ENCODE measurements around the gene RING1.

Gene RING1

DNA sequence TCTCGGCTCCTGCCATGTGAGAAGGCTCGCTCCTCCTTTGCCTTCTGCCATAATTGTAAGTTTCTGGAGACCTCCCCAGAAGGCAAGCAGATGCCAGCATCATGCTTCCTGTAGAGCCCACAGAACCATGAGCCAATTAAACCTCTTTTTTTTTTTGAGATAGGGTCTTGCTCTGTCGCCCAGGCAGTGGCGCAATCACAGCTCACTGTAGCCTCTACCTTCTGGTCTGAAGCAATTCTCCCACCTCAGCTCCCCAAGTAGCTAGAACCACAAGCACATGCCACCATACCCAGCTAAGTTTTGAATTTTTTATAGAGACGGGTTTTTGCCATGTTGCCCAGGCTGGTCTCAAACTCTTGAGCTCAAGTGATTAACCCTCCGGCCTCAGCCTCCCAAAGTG, 28.6 kb downstream of the RING1 start:
- no peak overlapping the region for H3K4me2 ChIP-seq (ENCODE audit: low read length, poor library complexity, severe bottlenecking)
- no peak overlapping the region for H3K27ac ChIP-seq (ENCODE audit: low read length, poor library complexity, severe bottlenecking)
- H3K27me3 ChIP-seq (ENCODE audit: control insufficient read depth in 1 of 2, insufficient read depth in 1 of 2, low read length in 2 of 2) = peaks cover 48% of the 10 kb centered on the region in 2 experiments
- WGBS = 91% methylated on average over 6 of the region's 6 CpGs
- no peak overlapping the region for H3K4me3 ChIP-seq (ENCODE audit: insufficient read depth in 1 of 2, low read depth in 1 of 2, low read length in 2 of 2)
- no peak overlapping the region for H2BK12ac ChIP-seq (ENCODE audit: low read length in 2 of 2)
- H2BK15ac ChIP-seq (ENCODE audit: low read depth, poor library complexity, severe bottlenecking) = no peak overlapping the region
- no peaks in the 10 kb centered on the region for H3K36me3 ChIP-seq (ENCODE audit: control insufficient read depth in 1 of 2, insufficient read depth in 2 of 2, low read depth in 1 of 2, low read length in 2 of 2)
- H3K9me3 ChIP-seq (ENCODE audit: control insufficient read depth, low read length) = no peaks in the 10 kb centered on the region
- H2BK5ac ChIP-seq (ENCODE audit: low read depth, low read length, poor library complexity, severe bottlenecking) = no peak overlapping the region
- H3K79me1 ChIP-seq (replicated peaks; ENCODE audit: low read length, poor library complexity, severe bottlenecking) = no peaks in the 10 kb centered on the region
- no peak overlapping the region for H3K4ac ChIP-seq (ENCODE audit: low read depth in 1 of 2, low read length in 2 of 2)
- no peak for DNase-seq
- H4K8ac ChIP-seq (ENCODE audit: low read length) = no peak overlapping the region
- no peak overlapping the region for H3K9ac ChIP-seq (ENCODE audit: low read length)
- H2AFZ ChIP-seq (ENCODE audit: low read depth, low read length) = no peak overlapping the region
- H3K4me1 ChIP-seq (ENCODE audit: control insufficient read depth, insufficient read depth, low read depth, low read length) = no peaks in the 10 kb centered on the region
- H3K18ac ChIP-seq (ENCODE audit: low read depth in 1 of 2, low read length in 2 of 2) = no peak overlapping the region
- no peak overlapping the region for H2BK120ac ChIP-seq (ENCODE audit: low read depth, low read length)
- no peak overlapping the region for H2AK5ac ChIP-seq (ENCODE audit: low read length, severe bottlenecking)
- H4K91ac ChIP-seq (ENCODE audit: low read length) = no peak overlapping the region
- no peak overlapping the region for H3K14ac ChIP-seq (ENCODE audit: low read length in 2 of 2)
- no peak overlapping the region for H3K23ac ChIP-seq (ENCODE audit: low read length in 2 of 2)

DNA sequence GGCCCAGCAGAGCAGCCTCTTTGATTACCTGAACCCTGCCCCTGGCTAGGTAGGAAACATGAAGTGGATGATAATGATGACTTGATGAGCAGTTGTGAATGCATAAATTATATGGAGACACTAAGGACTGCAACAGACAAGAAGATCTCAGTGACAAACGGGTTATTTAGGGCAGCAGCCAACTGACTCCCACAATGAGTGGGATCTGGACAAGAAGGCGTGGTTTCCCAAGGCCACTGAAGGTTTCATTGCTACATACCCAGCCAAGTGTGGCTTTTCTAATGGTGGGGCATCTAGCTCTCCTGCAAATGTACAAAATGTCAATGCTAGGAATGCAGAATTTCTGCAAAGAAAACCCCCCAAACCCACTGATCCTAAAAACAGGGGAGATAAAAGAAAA, 29.4 kb downstream of the RING1 start:
- Histone ChIP-seq H3K4me1 (ENCODE audit: control insufficient read depth, insufficient read depth, low read depth, low read length) (no peaks in the 10 kb centered on the region), H3K4me3 (ENCODE audit: insufficient read depth in 1 of 2, low read depth in 1 of 2, low read length in 2 of 2) (no peak overlapping the region), H2BK5ac (ENCODE audit: low read depth, low read length, poor library complexity, severe bottlenecking) (no peak overlapping the region), H3K9ac (ENCODE audit: low read length) (no peak overlapping the region), H2BK120ac (ENCODE audit: low read depth, low read length) (no peak overlapping the region), H2AK5ac (ENCODE audit: low read length, severe bottlenecking) (no peak overlapping the region), H3K4me2 (ENCODE audit: low read length, poor library complexity, severe bottlenecking) (no peak overlapping the region), H3K18ac (ENCODE audit: low read depth in 1 of 2, low read length in 2 of 2) (no peak overlapping the region), H4K8ac (ENCODE audit: low read length) (no peak overlapping the region), H3K9me3 (ENCODE audit: control insufficient read depth, low read length) (no peaks in the 10 kb centered on the region), H3K4ac (ENCODE audit: low read depth in 1 of 2, low read length in 2 of 2) (no peak overlapping the region), H2BK15ac (ENCODE audit: low read depth, poor library complexity, severe bottlenecking) (no peak overlapping the region), H3K14ac (ENCODE audit: low read length in 2 of 2) (no peak overlapping the region), H2AFZ (ENCODE audit: low read depth, low read length) (no peak overlapping the region), H2BK12ac (ENCODE audit: low read length in 2 of 2) (no peak overlapping the region), H3K27me3 (ENCODE audit: control insufficient read depth in 1 of 2, insufficient read depth in 1 of 2, low read length in 2 of 2) (peaks cover 48% of the 10 kb centered on the region in 2 experiments), H4K91ac (ENCODE audit: low read length) (no peak overlapping the region), H3K36me3 (ENCODE audit: control insufficient read depth in 1 of 2, insufficient read depth in 2 of 2, low read depth in 1 of 2, low read length in 2 of 2) (no peaks in the 10 kb centered on the region), H3K23ac (ENCODE audit: low read length in 2 of 2) (no peak overlapping the region), H3K27ac (ENCODE audit: low read length, poor library complexity, severe bottlenecking) (no peak overlapping the region), H3K79me1 (replicated peaks; ENCODE audit: low read length, poor library complexity, severe bottlenecking) (no peaks in the 10 kb centered on the region)
- WGBS = 58% methylated on average over 2 of the region's 2 CpGs
- DNase-seq = no peak

DNA sequence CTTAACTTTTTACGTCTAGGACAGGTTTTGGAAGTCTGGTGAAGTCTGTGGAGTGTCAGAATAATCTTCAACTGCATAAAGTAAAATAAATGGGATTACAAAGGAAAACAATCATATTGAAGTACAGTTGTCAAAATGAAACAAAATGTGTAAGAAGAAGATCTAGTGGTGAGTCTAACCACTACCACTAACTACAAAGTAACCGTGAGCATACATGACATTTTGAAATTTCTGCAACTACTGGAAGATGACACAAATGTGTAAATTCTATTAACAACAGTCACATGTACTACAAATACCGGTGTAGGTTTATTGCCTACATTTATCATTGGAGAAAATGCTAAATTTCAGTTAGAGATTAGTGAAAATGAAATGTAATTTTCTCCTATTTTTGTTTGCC, 33.7 kb downstream of the RING1 start:
- Histone ChIP-seq H3K9me3 (ENCODE audit: control insufficient read depth, low read length) (no peaks in the 10 kb centered on the region), H3K36me3 (ENCODE audit: control insufficient read depth in 1 of 2, insufficient read depth in 2 of 2, low read depth in 1 of 2, low read length in 2 of 2) (no peaks in the 10 kb centered on the region), H2BK12ac (ENCODE audit: low read length in 2 of 2) (no peak overlapping the region), H4K8ac (ENCODE audit: low read length) (no peak overlapping the region), H3K4me2 (ENCODE audit: low read length, poor library complexity, severe bottlenecking) (no peak overlapping the region), H3K27me3 (ENCODE audit: control insufficient read depth in 1 of 2, insufficient read depth in 1 of 2, low read length in 2 of 2) (peaks cover 20 to 28% of the 10 kb centered on the region in 2 experiments), H3K4me3 (ENCODE audit: insufficient read depth in 1 of 2, low read depth in 1 of 2, low read length in 2 of 2) (no peak overlapping the region), H2BK5ac (ENCODE audit: low read depth, low read length, poor library complexity, severe bottlenecking) (no peak overlapping the region), H3K23ac (ENCODE audit: low read length in 2 of 2) (no peak overlapping the region), H3K18ac (ENCODE audit: low read depth in 1 of 2, low read length in 2 of 2) (no peak overlapping the region), H2AK5ac (ENCODE audit: low read length, severe bottlenecking) (no peak overlapping the region), H3K4ac (ENCODE audit: low read depth in 1 of 2, low read length in 2 of 2) (no peak overlapping the region), H2BK15ac (ENCODE audit: low read depth, poor library complexity, severe bottlenecking) (no peak overlapping the region), H3K9ac (ENCODE audit: low read length) (no peak overlapping the region), H3K27ac (ENCODE audit: low read length, poor library complexity, severe bottlenecking) (no peak overlapping the region), H3K79me1 (replicated peaks; ENCODE audit: low read length, poor library complexity, severe bottlenecking) (no peaks in the 10 kb centered on the region), H3K14ac (ENCODE audit: low read length in 2 of 2) (no peak overlapping the region), H3K4me1 (ENCODE audit: control insufficient read depth, insufficient read depth, low read depth, low read length) (no peaks in the 10 kb centered on the region), H4K91ac (ENCODE audit: low read length) (no peak overlapping the region), H2AFZ (ENCODE audit: low read depth, low read length) (no peak overlapping the region), H2BK120ac (ENCODE audit: low read depth, low read length) (no peak overlapping the region)
- WGBS = 67% methylated on average over 2 of the region's 3 CpGs
- DNase-seq = no peak

DNA sequence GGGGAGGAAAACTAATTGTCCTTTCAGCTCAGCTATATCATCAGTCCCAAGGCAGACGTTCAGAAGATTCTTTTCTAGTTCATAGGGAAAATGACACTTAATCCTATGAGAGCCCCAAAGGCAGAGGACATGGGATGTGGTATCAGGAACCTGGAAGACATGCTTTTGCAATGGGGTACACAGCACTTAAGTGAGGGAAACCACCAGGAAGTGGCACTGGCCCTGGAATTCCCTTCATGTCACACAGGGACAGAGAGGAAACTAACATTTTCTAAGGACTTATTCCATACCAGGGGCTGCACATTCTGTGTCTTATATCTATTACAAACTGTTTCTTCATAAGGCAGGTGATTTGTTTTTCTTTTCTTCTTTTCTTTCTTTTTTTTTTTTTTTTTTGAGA, 35.2 kb downstream of the RING1 start:
- Histone ChIP-seq H3K18ac (ENCODE audit: low read depth in 1 of 2, low read length in 2 of 2) (no peak overlapping the region), H3K4me2 (ENCODE audit: low read length, poor library complexity, severe bottlenecking) (no peak overlapping the region), H3K27ac (ENCODE audit: low read length, poor library complexity, severe bottlenecking) (no peak overlapping the region), H3K36me3 (ENCODE audit: control insufficient read depth in 1 of 2, insufficient read depth in 2 of 2, low read depth in 1 of 2, low read length in 2 of 2) (no peaks in the 10 kb centered on the region), H3K27me3 (ENCODE audit: control insufficient read depth in 1 of 2, insufficient read depth in 1 of 2, low read length in 2 of 2) (peaks cover 20 to 21% of the 10 kb centered on the region in 2 experiments), H3K14ac (ENCODE audit: low read length in 2 of 2) (no peak overlapping the region), H2BK15ac (ENCODE audit: low read depth, poor library complexity, severe bottlenecking) (no peak overlapping the region), H3K79me1 (replicated peaks; ENCODE audit: low read length, poor library complexity, severe bottlenecking) (no peaks in the 10 kb centered on the region), H2BK12ac (ENCODE audit: low read length in 2 of 2) (no peak overlapping the region), H2BK5ac (ENCODE audit: low read depth, low read length, poor library complexity, severe bottlenecking) (no peak overlapping the region), H3K4me1 (ENCODE audit: control insufficient read depth, insufficient read depth, low read depth, low read length) (peaks cover under 1% of the 10 kb centered on the region), H3K23ac (ENCODE audit: low read length in 2 of 2) (no peak overlapping the region), H2AFZ (ENCODE audit: low read depth, low read length) (no peak overlapping the region), H3K4me3 (ENCODE audit: insufficient read depth in 1 of 2, low read depth in 1 of 2, low read length in 2 of 2) (no peak overlapping the region), H3K9me3 (ENCODE audit: control insufficient read depth, low read length) (no peaks in the 10 kb centered on the region), H4K91ac (ENCODE audit: low read length) (no peak overlapping the region), H4K8ac (ENCODE audit: low read length) (no peak overlapping the region), H2BK120ac (ENCODE audit: low read depth, low read length) (no peak overlapping the region), H3K4ac (ENCODE audit: low read depth in 1 of 2, low read length in 2 of 2) (no peak overlapping the region), H3K9ac (ENCODE audit: low read length) (no peak overlapping the region), H2AK5ac (ENCODE audit: low read length, severe bottlenecking) (no peak overlapping the region)
- no peak for DNase-seq
- 60% methylated on average over 1 of the region's 1 CpG for WGBS

Measured in mesenchymal stem cell (in vitro differentiated cells and primary cell).